ENCODE measurements around the gene STX17. TPM values are rescaled to one million over a fixed set of nuclear protein-coding genes. Genes with fewer than 3 reads are reported as not detected.

The STX17 gene
- total and polyA plus RNA-seq, 11 donors = 5.8 to 29.1 (median 20.4) TPM

DNA sequence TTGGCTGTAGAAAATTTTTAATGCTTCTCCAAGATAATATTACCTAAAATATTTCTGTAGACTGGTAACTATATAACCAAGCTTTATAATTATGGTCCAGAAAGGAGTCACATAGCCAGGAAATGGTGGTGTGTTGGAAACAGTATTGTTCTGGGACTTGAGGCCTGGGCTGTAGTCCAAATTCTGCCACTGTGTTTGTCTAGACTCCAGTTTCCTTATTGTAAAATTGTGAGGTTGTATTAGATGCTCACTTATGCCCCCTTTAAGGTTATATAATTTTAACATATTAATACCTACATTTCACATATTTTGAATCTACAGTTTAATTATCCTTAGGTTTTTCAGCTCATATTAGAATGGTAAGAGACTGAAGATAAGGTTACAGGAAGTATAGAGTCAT, 42.4 kb downstream of the STX17 start:
- intact Hi-C loops (cut with DNase I) = no loop called here
- H3K4me1 ChIP-seq = peaks cover 0 to 11% (median 0%) of the 10 kb centered on the region in 12 donors
- no peak overlapping the region for H3K4me3 ChIP-seq
- ATAC-seq = no peak
- peak in 2 of 5 donors; percentile 11 to 22 for DNase-seq
- H3K36me3 ChIP-seq = peaks cover 0 to 21% (median 10%) of the 10 kb centered on the region in 9 donors
- H3K27ac ChIP-seq = no peak overlapping the region
- TF ChIP-seq POLR2A (IDR thresholded peaks at IDR 0.05) = no peak
- no peak for TF ChIP-seq CTCF (IDR thresholded peaks at IDR 0.05)
- no peaks in the 10 kb centered on the region for H3K9me3 ChIP-seq
- H3K27me3 ChIP-seq = no peaks in the 10 kb centered on the region

DNA sequence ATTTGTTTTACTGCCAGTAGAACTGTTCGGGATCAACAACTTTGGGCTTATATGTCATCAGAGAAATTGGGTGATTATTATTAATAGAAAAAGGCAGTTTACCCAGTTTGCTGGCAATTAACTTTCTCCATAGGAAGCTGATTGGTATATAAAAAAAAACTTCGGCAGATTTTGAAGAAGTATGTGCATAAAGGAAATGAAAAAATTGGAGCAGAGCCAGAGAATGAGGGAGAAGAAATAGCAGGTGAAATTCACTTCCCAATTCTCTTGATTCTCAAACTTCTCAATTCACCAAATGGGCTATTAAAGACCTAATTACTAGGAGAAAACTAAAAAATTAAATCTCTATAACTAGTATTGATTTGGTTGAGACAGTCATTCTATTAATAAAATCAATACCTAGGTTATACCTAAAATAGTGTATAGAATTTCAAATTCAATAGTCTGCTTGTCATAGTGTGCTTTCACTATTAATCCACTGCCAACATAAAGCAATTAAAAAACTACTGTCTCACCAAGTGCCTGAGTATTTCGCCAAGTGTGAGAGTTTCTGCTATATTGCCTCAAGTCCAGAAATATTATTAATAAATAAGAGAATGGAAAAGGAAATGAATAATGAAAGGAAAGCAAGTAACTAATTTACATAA, 47.5 kb downstream of the STX17 start:
- Histone ChIP-seq H3K4me1 (peaks cover 0 to 3% (median 0%) of the 10 kb centered on the region in 12 donors), H3K36me3 (peaks cover 0 to 24% (median 10%) of the 10 kb centered on the region in 9 donors), H3K27me3 (no peaks in the 10 kb centered on the region), H3K27ac (no peak overlapping the region), H3K9me3 (no peaks in the 10 kb centered on the region), H3K4me3 (no peak overlapping the region)
- intact Hi-C loops (cut with DNase I) = no loop called here
- 78 to 83% (median 80%) methylated on average over 3 of the region's 3 CpGs for WGBS, 4 donors
- ATAC-seq (no peak), DNase-seq (no peak)
- TF ChIP-seq POLR2A (IDR thresholded peaks at IDR 0.05) = no peak
- TF ChIP-seq CTCF (IDR thresholded peaks at IDR 0.05) = no peak

- TF ChIP-seq CTCF (IDR thresholded peaks at IDR 0.05) = no peak
- 83 to 90% (median 85%) methylated on average over 1 of the region's 1 CpG for WGBS, 4 donors
Measured at GRCh38 chr9:99954819-99955218, 48.4 kb downstream of the STX17 start.

DNA sequence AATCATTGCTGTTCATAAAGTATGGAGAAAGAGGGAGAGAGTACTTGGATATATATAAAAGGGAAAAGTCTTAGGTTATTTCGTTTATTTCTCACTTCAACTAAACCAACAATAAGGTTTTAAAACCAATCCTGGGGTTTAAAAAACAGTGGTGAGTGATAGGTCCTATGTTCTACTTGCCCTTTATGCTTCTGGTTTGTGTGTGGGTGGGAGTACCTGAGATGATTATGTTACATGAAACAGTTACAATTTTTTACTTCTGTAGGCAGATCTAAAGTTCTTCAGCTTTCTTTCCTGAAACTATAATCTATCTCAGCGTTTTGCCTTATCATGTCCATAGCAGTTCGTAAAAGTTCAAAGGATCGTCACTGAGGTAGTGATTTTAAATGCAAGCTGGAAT, 49.2 kb downstream of the STX17 start:
- H3K27me3 ChIP-seq = no peaks in the 10 kb centered on the region
- H3K27ac ChIP-seq = no peak overlapping the region
- no peak for DNase-seq
- peaks cover 0 to 34% (median 16%) of the 10 kb centered on the region in 9 donors for H3K36me3 ChIP-seq
- no peak for ATAC-seq
- H3K4me1 ChIP-seq = peaks cover 0 to 3% (median 0%) of the 10 kb centered on the region in 12 donors
- 86 to 90% (median 87%) methylated on average over 4 of the region's 4 CpGs for WGBS, 4 donors
- intact Hi-C loops (cut with DNase I) = no loop called here
- H3K9me3 ChIP-seq = no peaks in the 10 kb centered on the region
- no peak overlapping the region for H3K4me3 ChIP-seq
- TF ChIP-seq CTCF (IDR thresholded peaks at IDR 0.05) = no peak
- TF ChIP-seq POLR2A (IDR thresholded peaks at IDR 0.05) = no peak

More at GRCh38 chr9:99954819-99955218, 48.4 kb downstream of the STX17 start:
- ATAC-seq (no peak), DNase-seq (no peak)
- no peak overlapping the region for H3K27ac ChIP-seq
- H3K4me1 ChIP-seq = peaks cover 0 to 3% (median 0%) of the 10 kb centered on the region in 12 donors
- H3K4me3 ChIP-seq = no peak overlapping the region
- intact Hi-C loops (cut with DNase I) = no loop called here
- H3K9me3 ChIP-seq = no peaks in the 10 kb centered on the region
- H3K36me3 ChIP-seq = peaks cover 0 to 28% (median 13%) of the 10 kb centered on the region in 9 donors
- no peaks in the 10 kb centered on the region for H3K27me3 ChIP-seq
